Nephron (organoid): Measurements from ENCODE around the gene TPPP3.
A peak's percentile ranks its signal among the peaks of the same experiment; 100 is the strongest.
"Not testable (repeated sequence)": the region's sequence is repeated elsewhere in the genome, so short reads cannot be mapped to it uniquely, and the experiment has no call there.

Experiments used
- H3K27ac Mint-ChIP-seq, 3 experiments: 2 replicates each; pipeline ENCODE4 v1.8.0; 2020; ENCODE audit warnings: mixed read lengths in 3 of 3, mild to moderate bottlenecking in 2 of 3, moderate library complexity in 1 of 3
- H3K27me3 Mint-ChIP-seq: 2 replicates; pipeline ENCODE4 v1.8.0; 2021; ENCODE audit warnings: low read depth, mild to moderate bottlenecking, moderate library complexity, mixed read lengths
- H3K36me3 Mint-ChIP-seq: 2 replicates; pipeline ENCODE4 v1.8.0; 2020; ENCODE audit warnings: low read depth, mixed read lengths
- H3K4me1 Mint-ChIP-seq: 2 replicates; pipeline ENCODE4 v1.8.0; 2020; ENCODE audit warnings: mixed read lengths
- H3K4me3 Mint-ChIP-seq, 3 experiments: 2 replicates each; pipeline ENCODE4 v1.8.0; 2020; ENCODE audit warnings: mild to moderate bottlenecking in 3 of 3, mixed read lengths in 3 of 3, moderate library complexity in 2 of 3
- H3K9me3 Mint-ChIP-seq: 2 replicates; pipeline ENCODE4 v1.8.0; 2020; ENCODE audit warnings: mixed read lengths
- CTCF ChIP-seq, 3 experiments: fragments of 200-600 bp; sonication (generic); IDR thresholded peaks; one replicate each; pipeline ENCODE4 v1.5.0; 2021; ENCODE audit warnings: antibody characterized with exemption in 3 of 3; ENCODE audit not compliant: unreplicated experiment in 3 of 3

The TPPP3 gene

GRCh38 chr16:67419502-67419901 lies 26.2 kb upstream of the TPPP3 start:
- Mint-ChIP-seq H3K27ac (peak overlapping the region in 2 of 3 experiments; percentile 6 to 16), H3K9me3 (no peaks in the 10 kb centered on the region), H3K36me3 (no peaks in the 10 kb centered on the region), H3K4me3 (peak overlapping the region; percentile 8 to 52 (median 51)), H3K27me3 (peaks cover 4% of the 10 kb centered on the region), H3K4me1 (peaks cover 31% of the 10 kb centered on the region)
- no peak for TF ChIP-seq CTCF (IDR thresholded peaks at IDR 0.05; ENCODE audit: unreplicated experiment in 3 of 3)

DNA sequence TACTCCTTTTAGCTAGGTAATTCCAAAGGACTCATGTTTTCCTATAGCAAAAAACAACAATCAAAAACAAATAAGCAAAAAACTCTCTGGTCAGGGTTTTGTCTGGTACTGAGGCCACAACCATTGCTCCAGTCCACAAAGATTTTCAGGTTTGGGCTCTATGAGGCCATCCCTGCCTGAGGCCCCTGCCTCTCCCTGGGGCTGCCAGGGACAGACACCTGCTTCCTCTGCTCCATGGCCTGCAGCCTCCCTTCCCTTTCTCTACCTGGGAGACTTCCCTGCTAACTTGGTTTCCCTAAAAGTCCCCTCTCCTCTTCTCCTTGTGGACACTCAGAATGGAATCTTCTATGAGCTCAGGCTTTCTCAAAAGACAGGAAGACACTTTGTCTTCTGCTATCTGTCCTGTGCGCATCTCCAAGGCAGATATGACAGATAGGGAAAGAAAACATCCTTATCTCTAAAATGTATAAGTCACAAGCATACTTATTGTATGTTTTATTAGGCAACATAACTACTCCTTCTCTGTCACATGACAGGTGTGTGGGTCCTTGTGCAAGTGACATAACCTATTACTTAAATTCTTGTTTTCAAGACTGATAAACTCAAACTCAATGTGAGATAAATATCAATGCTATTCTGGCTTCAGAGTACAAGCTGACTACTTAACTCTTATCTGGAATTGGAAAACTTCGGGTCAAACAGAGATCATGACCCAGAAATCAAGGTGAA lies 24.2 kb upstream of the TPPP3 start:
- no peak for TF ChIP-seq CTCF (IDR thresholded peaks at IDR 0.05; ENCODE audit: unreplicated experiment in 3 of 3)
- H3K4me3 Mint-ChIP-seq = peak overlapping the region; percentile 82 to 88 (median 82)
- peaks cover 29% of the 10 kb centered on the region for H3K4me1 Mint-ChIP-seq
- no peaks in the 10 kb centered on the region for H3K9me3 Mint-ChIP-seq
- H3K36me3 Mint-ChIP-seq = no peaks in the 10 kb centered on the region
- peaks cover 4% of the 10 kb centered on the region for H3K27me3 Mint-ChIP-seq
- H3K27ac Mint-ChIP-seq = peak overlapping the region; percentile 40 to 79 (median 43)

- peak; percentile 44 to 62 (median 44) for TF ChIP-seq CTCF (IDR thresholded peaks at IDR 0.05; ENCODE audit: unreplicated experiment in 3 of 3)
- Mint-ChIP-seq H3K4me3 (peak within 1 kb of the TSS; percentile 82 to 91 (median 90)), H3K9me3 (no peaks in the 10 kb centered on the region), H3K4me1 (peaks cover 31% of the 10 kb centered on the region), H3K27ac (peak within 1 kb of the TSS; percentile 79 to 87 (median 87)), H3K27me3 (peaks cover 4% of the 10 kb centered on the region), H3K36me3 (no peaks in the 10 kb centered on the region)
These were observed 22.8 kb upstream of the TPPP3 start, which contains the start of gene ZDHHC1 for GRCh38 chr16:67415872-67416793. Gene ZDHHC1 (minus strand): TSS chr16:67416477. CDS start chr16:67407775, 8,702 bp downstream.

- H3K27ac Mint-ChIP-seq = peak overlapping the region; percentile 57 to 87 (median 83)
- H3K9me3 Mint-ChIP-seq, H3K36me3 Mint-ChIP-seq, H3K27me3 Mint-ChIP-seq: not testable (repeated sequence)
- peaks cover 31% of the 10 kb centered on the region for H3K4me1 Mint-ChIP-seq
- H3K4me3 Mint-ChIP-seq = peak overlapping the region; percentile 80 to 90 (median 82)
These were observed 22.1 kb upstream of the TPPP3 start for GRCh38 chr16:67415421-67415820.

- peak overlapping the region; percentile 10 to 27 (median 21) for H3K27ac Mint-ChIP-seq
- peak overlapping the region; percentile 62 to 69 (median 66) for H3K4me3 Mint-ChIP-seq
- H3K36me3 Mint-ChIP-seq = peaks cover 3% of the 10 kb centered on the region
- no peak for TF ChIP-seq CTCF (IDR thresholded peaks at IDR 0.05; ENCODE audit: unreplicated experiment in 3 of 3)
- peaks cover 31% of the 10 kb centered on the region for H3K4me1 Mint-ChIP-seq
- H3K9me3 Mint-ChIP-seq = no peaks in the 10 kb centered on the region
- H3K27me3 Mint-ChIP-seq = peaks cover 2% of the 10 kb centered on the region
These were observed 20.9 kb upstream of the TPPP3 start for GRCh38 chr16:67413978-67414911.
